ENCODE results near the gene SLC5A5. TPM values are rescaled to one million over a fixed set of nuclear protein-coding genes. Genes with fewer than 3 reads are reported as not detected.

The SLC5A5 gene
- total RNA-seq, 1 experiment from 2014 or later: 1.8 TPM

DNA sequence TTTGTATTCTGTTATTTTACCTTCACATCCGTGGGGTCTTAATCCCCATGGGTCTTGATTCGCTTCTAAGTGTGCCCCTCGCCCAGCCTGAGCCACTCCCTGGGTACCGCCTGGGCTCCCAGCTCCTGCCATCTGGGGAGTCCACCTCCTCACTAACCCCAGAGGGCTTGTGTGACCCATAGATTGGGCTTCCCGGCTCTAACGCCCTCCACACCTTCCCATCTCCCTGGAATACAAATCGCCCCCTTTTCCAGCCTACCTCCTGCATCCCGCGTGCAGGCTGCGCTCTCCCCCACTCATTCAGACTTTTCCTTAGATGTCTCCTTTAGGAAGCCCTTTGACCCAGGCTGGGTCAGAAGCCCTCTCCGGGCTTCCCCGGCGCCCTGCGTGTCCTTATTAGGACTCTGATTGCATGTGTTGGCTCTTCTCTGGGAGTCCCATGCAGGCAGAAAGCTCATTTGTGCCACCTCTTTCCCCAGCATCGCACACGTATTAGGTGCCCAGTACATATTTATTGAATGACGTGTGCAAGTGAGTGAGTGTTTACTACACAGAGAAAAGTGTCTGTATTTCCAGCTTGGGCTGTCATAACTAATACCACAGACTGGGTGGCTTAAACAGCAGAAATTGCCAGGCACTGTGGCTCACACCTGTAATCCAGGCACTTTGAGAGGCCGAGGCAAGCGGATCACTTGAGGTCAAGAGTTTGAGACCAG is 61.8 kb downstream of the SLC5A5 start:
- H2BK12ac ChIP-seq (ENCODE audit: insufficient read length, low read depth, low read length): no peak overlapping the region
- peak overlapping the region; percentile 90 to 94 for H3K4me3 Mint-ChIP-seq
- H4K5ac ChIP-seq (ENCODE audit: insufficient read length, low read depth, low read length): no peak overlapping the region
- no peak overlapping the region for H2AK5ac ChIP-seq (ENCODE audit: insufficient read length, low read length)
- H3K4me1 Mint-ChIP-seq: peaks cover 11 to 14% of the 10 kb centered on the region in 2 experiments
- no peak overlapping the region for H2BK5ac ChIP-seq (ENCODE audit: insufficient read length, low read length)
- TF ChIP-seq, protein P1, sequence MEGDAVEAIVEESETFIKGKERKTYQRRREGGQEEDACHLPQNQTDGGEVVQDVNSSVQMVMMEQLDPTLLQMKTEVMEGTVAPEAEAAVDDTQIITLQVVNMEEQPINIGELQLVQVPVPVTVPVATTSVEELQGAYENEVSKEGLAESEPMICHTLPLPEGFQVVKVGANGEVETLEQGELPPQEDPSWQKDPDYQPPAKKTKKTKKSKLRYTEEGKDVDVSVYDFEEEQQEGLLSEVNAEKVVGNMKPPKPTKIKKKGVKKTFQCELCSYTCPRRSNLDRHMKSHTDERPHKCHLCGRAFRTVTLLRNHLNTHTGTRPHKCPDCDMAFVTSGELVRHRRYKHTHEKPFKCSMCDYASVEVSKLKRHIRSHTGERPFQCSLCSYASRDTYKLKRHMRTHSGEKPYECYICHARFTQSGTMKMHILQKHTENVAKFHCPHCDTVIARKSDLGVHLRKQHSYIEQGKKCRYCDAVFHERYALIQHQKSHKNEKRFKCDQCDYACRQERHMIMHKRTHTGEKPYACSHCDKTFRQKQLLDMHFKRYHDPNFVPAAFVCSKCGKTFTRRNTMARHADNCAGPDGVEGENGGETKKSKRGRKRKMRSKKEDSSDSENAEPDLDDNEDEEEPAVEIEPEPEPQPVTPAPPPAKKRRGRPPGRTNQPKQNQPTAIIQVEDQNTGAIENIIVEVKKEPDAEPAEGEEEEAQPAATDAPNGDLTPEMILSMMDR (conservative IDR thresholded peaks at IDR 0.05): no peak
- peak overlapping the region; percentile 41; the same call in 1 of the 2 replicates for H3K14ac ChIP-seq (ENCODE audit: insufficient read depth, low read length)
- H3K4ac ChIP-seq (ENCODE audit: low read depth, low read length): no peak overlapping the region
- peaks cover 12% of the 10 kb centered on the region for H3K23me2 ChIP-seq (ENCODE audit: insufficient read length, low read depth, low read length, poor library complexity, severe bottlenecking)
- peak overlapping the region; percentile 16 for H3K18ac ChIP-seq (ENCODE audit: insufficient read length, low read depth, low read length)
- H3K23ac ChIP-seq (ENCODE audit: insufficient read length, low read depth, low read length): no peak overlapping the region
- no peak overlapping the region for H2BK20ac ChIP-seq (ENCODE audit: low read depth, low read length, poor library complexity, severe bottlenecking)
- H4K91ac ChIP-seq (ENCODE audit: insufficient read length, low read depth, low read length): no peak overlapping the region
- no peak overlapping the region for H3K27ac ChIP-seq (ENCODE audit: insufficient read length, low read depth, low read length)
- H3K79me1 ChIP-seq (ENCODE audit: insufficient read depth, low read depth, low read length, poor library complexity, severe bottlenecking): no peaks in the 10 kb centered on the region
- no peaks in the 10 kb centered on the region for H3K9me3 Mint-ChIP-seq
- peaks cover 2% of the 10 kb centered on the region for H4K20me1 ChIP-seq (ENCODE audit: control insufficient read depth, insufficient read depth, insufficient read length)
- no peak overlapping the region for H3K56ac ChIP-seq (ENCODE audit: insufficient read length, low read depth, low read length)
- H3K27ac Mint-ChIP-seq: peak overlapping the region; percentile 62 to 99 (median 75); a peak in 5 of 7 replicates
- WGBS (ENCODE audit: extremely low coverage, insufficient read length, low lambda C conversion rate): no CpG with 5 or more reads among the region's 19 CpGs
- no peak overlapping the region for H2AFZ ChIP-seq (ENCODE audit: low read length)
- H3K4me1 ChIP-seq (ENCODE audit: insufficient read depth, low read length): peaks cover 3% of the 10 kb centered on the region; the same call in 1 of the 2 replicates
- peaks cover 7% of the 10 kb centered on the region for H3K27me3 Mint-ChIP-seq (ENCODE audit: low read depth)
- H3K27me3 ChIP-seq (ENCODE audit: insufficient read depth, low read length): no peaks in the 10 kb centered on the region
- peaks cover 2% of the 10 kb centered on the region; the same call in 1 of the 2 replicates for H3K79me2 ChIP-seq (ENCODE audit: insufficient read depth, low read length)
- no peak overlapping the region for H4K8ac ChIP-seq (replicated peaks; ENCODE audit: insufficient read length, low read depth, low read length)
- H3K4me2 ChIP-seq (ENCODE audit: insufficient read depth, insufficient read length, low read length): peak overlapping the region; percentile 71
- DNase-seq: no peak
- no peak overlapping the region for H2BK120ac ChIP-seq (ENCODE audit: low read depth, low read length, poor library complexity, severe bottlenecking)
- peak overlapping the region; percentile 61 for H3K9ac ChIP-seq (ENCODE audit: extremely low read depth, insufficient read length, low read length)
- H3K36me3 Mint-ChIP-seq (ENCODE audit: insufficient read depth in 1 of 3, low read depth in 3 of 3): peaks cover 0 to 11% (median 7%) of the 10 kb centered on the region in 3 experiments; a peak in 3 of 7 replicates
- no peak overlapping the region for H3T11ph ChIP-seq (ENCODE audit: low read length)
- no peak overlapping the region for H2BK15ac ChIP-seq (ENCODE audit: low read depth, low read length)
- H3K9me3 ChIP-seq (ENCODE audit: control insufficient read depth, low read depth, low read length): no peaks in the 10 kb centered on the region

All from H9 (cell line).